Measurements from ENCODE around the gene HERC2.

DNA sequence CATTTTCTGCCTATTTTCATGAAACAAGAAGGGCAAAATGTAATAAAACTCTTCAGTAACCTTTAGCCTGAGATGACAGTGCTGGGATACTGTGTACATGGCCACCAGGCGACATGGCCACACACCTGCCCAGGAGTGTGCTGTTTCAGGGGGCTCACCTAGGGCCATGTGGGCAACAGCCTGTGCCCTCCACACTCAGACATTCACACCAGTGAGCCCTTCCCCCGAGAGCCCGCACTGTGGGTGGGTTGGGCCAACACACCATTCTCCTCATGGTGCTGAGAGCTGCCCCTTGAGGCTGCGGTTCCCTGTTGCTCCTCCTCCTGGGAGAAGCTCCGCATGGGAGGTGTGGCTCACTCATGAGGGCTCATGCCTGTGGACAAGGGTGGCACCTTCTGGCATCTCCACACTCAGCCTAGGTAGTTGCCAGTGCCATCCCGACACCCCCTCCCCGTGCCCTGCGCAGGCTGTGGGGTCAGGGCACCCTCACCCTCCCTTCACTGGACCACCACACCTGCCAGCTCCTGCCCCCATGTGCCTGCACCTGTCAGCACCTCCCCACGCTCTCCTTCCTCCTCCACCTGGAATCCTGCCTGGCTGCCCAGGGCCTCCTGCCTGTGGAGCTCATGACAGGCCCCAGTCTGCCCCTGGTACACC is 242.5 kb downstream of the HERC2 start:
- no peak for TF ChIP-seq CTCF (IDR thresholded peaks at IDR 0.05 in 8 of 11, conservative IDR thresholded peaks at IDR 0.05 in 3 of 11)
- no peak for TF ChIP-seq POLR2AphosphoS5 (IDR thresholded peaks at IDR 0.05)

Data from spleen (tissue), 7 donors.